GM12878 (cell line): ENCODE measurements around the gene ANGPTL2. TPM values are rescaled to one million over a fixed set of nuclear protein-coding genes. Genes with fewer than 3 reads are reported as not detected.
A peak's percentile ranks its signal among the peaks of the same experiment; 100 is the strongest.

Source experiments
- ATAC-seq: fragments of 200-7000 bp; cut with Tn5 transposase; 3 replicates; pipeline ENCODE4 v1.9.1; 2020; ENCODE audit warnings: mild to moderate bottlenecking, moderate library complexity
- BruUV-seq: library from RNA; stranded (reverse); fragments of 400-500 nt; replicated peaks from 2 replicates; lab custom pipeline; 2021; lab: Mats Ljungman, UMichigan
- CTCF ChIA-PET: fragments of 300-600 bp; sonication (Branson Sonifier 250); formaldehyde crosslinking; extraction: SDS; loops from one replicate; lab custom pipeline; 2021; ENCODE audit warnings: inconsistent platforms; lab: Yijun Ruan, JAX
- POLR2A ChIA-PET: fragments of 350-600 bp; formaldehyde crosslinking; extraction: SDS; loops from one replicate; lab custom pipeline; 2021; ENCODE audit warnings: inconsistent platforms; lab: Charles Lee
- RAD21 ChIA-PET: fragments of 300-600 bp; sonication (Branson Sonifier 250); formaldehyde crosslinking; loops from one replicate; lab custom pipeline; 2023; ENCODE audit warnings: antibody characterized with exemption; ENCODE audit not compliant: unreplicated experiment; lab: Charles Lee
- SMC1A ChIA-PET: fragments of 300-600 bp; sonication (Branson Sonifier 250); formaldehyde crosslinking; loops from one replicate; lab custom pipeline; 2023; ENCODE audit not compliant: unreplicated experiment, uncharacterized antibody; lab: Charles Lee
- DNase-seq: peaks from one replicate; pipeline ENCODE4 v3.0.0-alpha.2; 2011; ENCODE audit warnings: low read depth, low spot score
- FAIRE-seq: peaks from 3 replicates; lab custom pipeline; 2011; peaks lifted over from hg19 to GRCh38; lab: Jason Lieb, UNC
- H2AFZ ChIP-seq: 2 replicates; pipeline ENCODE4 v1.6.0; 2011; ENCODE audit warnings: low read depth, low read length, control low read depth; ENCODE audit not compliant: control insufficient read depth
- H3K27ac ChIP-seq: 2 replicates; pipeline ENCODE4 v1.5.1; 2011; ENCODE audit warnings: control low read depth; ENCODE audit not compliant: control insufficient read depth, insufficient read depth
- H3K27me3 ChIP-seq, 2 experiments: replicated peaks in 1 of 2; 2 replicates each; pipeline versions ENCODE4 v1.6.0 to v1.6.1; 2011; ENCODE audit warnings: low read length in 1 of 2; ENCODE audit not compliant: control insufficient read depth in 2 of 2, insufficient read depth in 2 of 2
- H3K36me3 ChIP-seq, 2 experiments: 2 replicates each; pipeline ENCODE4 v1.5.1; 2011; ENCODE audit warnings: low read length in 1 of 2; ENCODE audit not compliant: control insufficient read depth in 2 of 2, insufficient read depth in 2 of 2
- H3K4me1 ChIP-seq: 2 replicates; pipeline ENCODE4 v1.6.1; 2011; ENCODE audit warnings: mild to moderate bottlenecking, low read length, moderate library complexity, mixed read lengths; ENCODE audit not compliant: control insufficient read depth, insufficient read depth
- H3K4me2 ChIP-seq: 2 replicates; pipeline ENCODE4 v1.6.0; 2011; ENCODE audit warnings: control low read depth; ENCODE audit not compliant: control insufficient read depth, insufficient read depth
- H3K4me3 ChIP-seq: fragments of 200-600 bp; sonication (generic); 2 replicates; pipeline ENCODE4 v1.5.1; 2016
- H3K79me2 ChIP-seq: 2 replicates; pipeline ENCODE4 v1.6.0; 2011; ENCODE audit warnings: low read length; ENCODE audit not compliant: control insufficient read depth, insufficient read depth
- H3K9ac ChIP-seq: 2 replicates; pipeline ENCODE4 v1.8.0; 2011; ENCODE audit warnings: low read length, control low read depth, mixed read lengths; ENCODE audit not compliant: control insufficient read depth, insufficient read depth
- H3K9me3 ChIP-seq: replicated peaks from 3 replicates; pipeline ENCODE4 v1.5.1; 2011; ENCODE audit warnings: mild to moderate bottlenecking, low read length; ENCODE audit not compliant: control insufficient read depth, insufficient read depth
- H4K20me1 ChIP-seq: 2 replicates; pipeline ENCODE4 v1.6.0; 2011; ENCODE audit not compliant: control insufficient read depth, insufficient read depth
- BCL11A ChIP-seq: IDR thresholded peaks from 2 replicates; pipeline ENCODE4 v1.6.1; 2011; ENCODE audit warnings: low read depth, low read length
- GATAD2B ChIP-seq: fragments of 450-650 bp; conservative IDR thresholded peaks from 2 replicates; pipeline ENCODE4 v1.6.1; 2017; ENCODE audit warnings: low read depth, mild to moderate bottlenecking, moderate library complexity
- MEF2B ChIP-seq: fragments of 450-650 bp; IDR thresholded peaks from 2 replicates; pipeline ENCODE4 v1.6.1; 2018; ENCODE audit warnings: mild to moderate bottlenecking, moderate library complexity; ENCODE audit not compliant: partially characterized antibody, poor library complexity, severe bottlenecking
- MLLT1 ChIP-seq: fragments of 450-650 bp; IDR thresholded peaks from 2 replicates; pipeline ENCODE4 v1.6.1; 2016; ENCODE audit warnings: mild to moderate bottlenecking
- MTA2 ChIP-seq: fragments of 450-650 bp; IDR thresholded peaks from 2 replicates; pipeline ENCODE4 v1.6.1; 2016; ENCODE audit warnings: low read depth, mild to moderate bottlenecking, moderate library complexity
- MYB ChIP-seq: fragments of 150-350 bp; IDR thresholded peaks from 2 replicates; pipeline ENCODE4 v1.6.1; 2014; ENCODE audit warnings: mild to moderate bottlenecking, low read depth, low read length, borderline replicate concordance
- NFIC ChIP-seq: IDR thresholded peaks from 2 replicates; pipeline ENCODE4 v1.6.1; 2012; ENCODE audit warnings: low read depth, mild to moderate bottlenecking, inconsistent platforms, low read length, moderate library complexity
- PAX5 ChIP-seq: IDR thresholded peaks from 2 replicates; pipeline ENCODE4 v1.6.1; 2011; ENCODE audit warnings: low read depth, low read length, borderline replicate concordance
- RAD51 ChIP-seq: fragments of 450-650 bp; IDR thresholded peaks from 2 replicates; pipeline ENCODE4 v1.6.1; 2016; ENCODE audit warnings: moderate library complexity, mild to moderate bottlenecking, inconsistent platforms
- RELB ChIP-seq: fragments of 450-650 bp; IDR thresholded peaks from 2 replicates; pipeline ENCODE4 v1.6.1; 2017; ENCODE audit warnings: low read depth, mild to moderate bottlenecking, moderate library complexity
- SKIL ChIP-seq: fragments of 450-650 bp; IDR thresholded peaks from 2 replicates; pipeline ENCODE4 v1.6.1; 2017; ENCODE audit warnings: mild to moderate bottlenecking, low read depth, inconsistent platforms; ENCODE audit not compliant: poor library complexity, severe bottlenecking
- USF2 ChIP-seq: IDR thresholded peaks from 2 replicates; pipeline ENCODE4 v1.6.1; 2011; ENCODE audit warnings: low read depth, low read length, improper control_type of control experiment, borderline replicate concordance
- ZBED1 ChIP-seq: IDR thresholded peaks from 2 replicates; pipeline ENCODE4 v1.6.1; 2016; ENCODE audit warnings: borderline replicate concordance
- WGBS: methylation state at CpG from one replicate; pipeline ENCODE4 v1.1.6; 2016; ENCODE audit warnings: low lambda C conversion rate; ENCODE audit not compliant: insufficient replicate concordance, insufficient coverage; ENCODE audit errors: missing lambda C conversion rate; 5-methylcytosine and 5-hydroxymethylcytosine counted together
- in situ Hi-C: fragments of 300-500 bp; cut with MboI; formaldehyde crosslinking; loops from 9 replicates; pipeline ENCODE4 v1.14.3; 2018; ENCODE audit warnings: mixed read lengths
- intact Hi-C: fragments of 100-400 bp; cut with micrococcal nuclease; formaldehyde crosslinking; loops from one replicate; pipeline ENCODE4 v1.14.2; 2022; ENCODE audit not compliant: unreplicated experiment
- polyA plus RNA-seq, 11 experiments: library from polyadenylated mRNA; depleted of rRNA in 4 of 11; unstranded in 6 of 11; stranded (reverse) in 5 of 11; fragments of >200 nt; fragmentation: Nextera tagmentation in 4 of 11; fragmentation: Illumina TruSeq in 1 of 11; extraction: Ambion mirVana in 4 of 11; extraction: Trizol in 1 of 11; gene quantifications; 1 replicate in 1 of 11; 2 replicates in 10 of 11; pipeline versions ENCODE4 v1.2.1 to v1.2.3, GENCODE V29; 2011 to 2016; ENCODE audit warnings: inconsistent platforms in 2 of 11, missing spikeins in 2 of 11, low read depth in 1 of 11
- total RNA-seq, 4 experiments: library from RNA; depleted of rRNA in 3 of 4; stranded (reverse); fragments of >200 nt in 3 of 4; fragmentation: Illumina TruSeq in 1 of 4; extraction: Trizol in 1 of 4; gene quantifications; 2 replicates each; pipeline versions ENCODE4 v1.2.1 to v1.2.3, GENCODE V29; 2013 to 2021

The ANGPTL2 gene
- total and polyA plus RNA-seq, 10 of the 15 experiments (the other 5 are each of a cell fraction or from before 2014, with no cell fraction given), result 0.13 to 2.6 (median 0.82) TPM; not detected in 1

GRCh38 chr9:127170652-127171051 lies 48.2 kb upstream of the ANGPTL2 start (continued):
- TF ChIP-seq SKIL (no peak), PAX5 (peak; percentile 32; the same call in 1 of the 2 replicates), BCL11A (peak; percentile 63), MLLT1 (peak; percentile 64; the same call in 1 of the 2 replicates), MEF2B (peak; percentile 100), MYB (peak; percentile 50; the same call in 1 of the 2 replicates), ZBED1 (no peak), GATAD2B (peak; percentile 100)

- SMC1A ChIA-PET, result interaction anchor here (1.0 to 28.4 kb wide), 17 partner anchors 9 to 229 kb away, joined by 3 to 812 read pairs (median 6); no protein-coding TSS in a partner anchor
- H2AFZ ChIP-seq, result no peak overlapping the region
- H3K9ac ChIP-seq, result no peak overlapping the region
- DNase-seq (no peak), FAIRE-seq (no peak), ATAC-seq (peak; percentile 28)
- RAD21 ChIA-PET, result interaction anchor here (0.6 to 16.8 kb wide), 22 partner anchors 8 to 232 kb away, joined by 3 to 515 read pairs (median 6); no protein-coding TSS in a partner anchor
- H3K4me2 ChIP-seq, result no peak overlapping the region
- no peaks in the 10 kb centered on the region for H4K20me1 ChIP-seq
- BruUV-seq, result TSS peak; percentile 80
- no peaks in the 10 kb centered on the region for H3K27me3 ChIP-seq
- no peaks in the 10 kb centered on the region for H3K9me3 ChIP-seq
- no peaks in the 10 kb centered on the region for H3K79me2 ChIP-seq
- 71% methylated on average over 4 of the region's 4 CpGs for WGBS
- CTCF ChIA-PET, result interaction anchor here (0.7 to 6.9 kb wide), 27 partner anchors 10 to 616 kb away, joined by 3 to 174 read pairs (median 5); partner anchors contain the start of gene CDK9
- POLR2A ChIA-PET, result interaction anchor here (0.7 to 12.4 kb wide), 9 partner anchors 9 to 205 kb away, joined by 3 to 270 read pairs (median 5); no protein-coding TSS in a partner anchor
- no peak overlapping the region for H3K4me3 ChIP-seq
- in situ Hi-C loops (no loop called here), intact Hi-C loops (loop anchor here (1.0 kb wide), 3 partner anchors 14 to 230 kb away; no protein-coding TSS in a partner anchor)
- no peak overlapping the region for H3K27ac ChIP-seq
- peaks cover 20% of the 10 kb centered on the region for H3K4me1 ChIP-seq
- H3K36me3 ChIP-seq, result no peaks in the 10 kb centered on the region; a peak in 1 of 4 replicates
- TF ChIP-seq USF2, result no peak; the same call in 1 of the 2 replicates
- no peak for TF ChIP-seq RELB
- peak; percentile 15; the same call in 1 of the 2 replicates for TF ChIP-seq RAD51
- no peak for TF ChIP-seq MTA2
- TF ChIP-seq NFIC, result no peak
- TF ChIP-seq GATAD2B, result no peak
These were observed 47.7 kb upstream of the ANGPTL2 start for GRCh38 chr9:127170103-127170502.
